HCT116 (cell line): ENCODE results near the gene NFASC. TPM values are rescaled to one million over a fixed set of nuclear protein-coding genes. Genes with fewer than 3 reads are reported as not detected.

Experiments
- ATAC-seq: fragments of 200-7000 bp; cut with Tn5 transposase; 2 replicates; pipeline ENCODE4 v1.9.1; 2020; ENCODE audit warnings: mild to moderate bottlenecking, moderate library complexity
- BruUV-seq: library from RNA; stranded (reverse); fragments of 400-500 nt; replicated peaks from 2 replicates; lab custom pipeline; 2021; lab: Mats Ljungman, UMichigan
- CTCF ChIA-PET: fragments of 300-600 bp; sonication (Branson Sonifier 250); formaldehyde crosslinking; loops from one replicate; lab custom pipeline; 2021; ENCODE audit warnings: antibody characterized with exemption; lab: Charles Lee
- POLR2A ChIA-PET: fragments of 300-600, 350-600 bp; sonication (Branson Sonifier 250); formaldehyde crosslinking; loops from one replicate; lab custom pipeline; 2021; ENCODE audit warnings: antibody characterized with exemption; lab: Charles Lee
- RAD21 ChIA-PET, 2 experiments: fragments of 300-600 bp; sonication (Branson Sonifier 250); formaldehyde crosslinking; loops; one replicate each; lab custom pipeline; 2023; ENCODE audit warnings: low total read pairs in 2 of 2; ENCODE audit not compliant: uncharacterized antibody in 2 of 2, unreplicated experiment in 2 of 2, low non-redundant PET in 1 of 2; lab: Charles Lee
- DNase-seq: peaks from one replicate; pipeline ENCODE4 v3.0.0-alpha.2; 2010; ENCODE audit warnings: low read depth, low spot score
- H2AFZ ChIP-seq: fragments of 200-600 bp; shearing (Covaris generic), sonication (generic); 2 replicates; pipeline ENCODE4 v1.6.1; 2017; ENCODE audit warnings: low read depth, mixed run types, mixed read lengths, antibody characterized with exemption, low read length; ENCODE audit not compliant: poor library complexity, severe bottlenecking
- H3K27ac ChIP-seq: 2 replicates; pipeline ENCODE4 v1.5.1; 2012; ENCODE audit warnings: low read depth, low read length
- H3K27me3 ChIP-seq: fragments of 200-600 bp; sonication (generic); 2 replicates; pipeline ENCODE4 v1.6.1; 2016; ENCODE audit warnings: mixed run types, low read length, mixed read lengths; ENCODE audit not compliant: insufficient read depth
- H3K36me3 ChIP-seq, 2 experiments: fragments of 200-500 bp in 1 of 2; fragments of 200-600 bp in 1 of 2; sonication (Bioruptor generic) in 1 of 2; sonication (generic) in 1 of 2; 2 replicates each; pipeline versions ENCODE4 v1.5.1 to v1.6.1; 2014 to 2016; ENCODE audit warnings: low read length in 2 of 2, inconsistent platforms in 1 of 2, mixed read lengths in 1 of 2, mixed run types in 1 of 2; ENCODE audit not compliant: insufficient read depth in 2 of 2, control insufficient read depth in 1 of 2
- H3K4me1 ChIP-seq, 2 experiments: fragments of 200-600 bp in 1 of 2; sonication (generic) in 1 of 2; 2 replicates each; pipeline versions ENCODE4 v1.5.1 to v1.6.1; 2012 to 2017; ENCODE audit warnings: low read length in 2 of 2, inconsistent platforms in 1 of 2, mild to moderate bottlenecking in 1 of 2, mixed read lengths in 1 of 2, mixed run types in 1 of 2, moderate library complexity in 1 of 2; ENCODE audit not compliant: insufficient read depth in 2 of 2, control insufficient read depth in 1 of 2
- H3K4me2 ChIP-seq: fragments of 200-600 bp; sonication (generic); 2 replicates; pipeline ENCODE4 v1.6.1; 2017; ENCODE audit warnings: mixed run types, low read length, mixed read lengths
- H3K4me3 ChIP-seq, 2 experiments: fragments of 200-600 bp in 1 of 2; sonication (generic) in 1 of 2; replicated peaks in 1 of 2; 2 replicates each; pipeline ENCODE4 v1.5.1; 2011 to 2016; ENCODE audit warnings: low read length in 2 of 2, control low read depth in 1 of 2, low read depth in 1 of 2, mild to moderate bottlenecking in 1 of 2, mixed read lengths in 1 of 2, mixed run types in 1 of 2
- H3K79me2 ChIP-seq: fragments of 200-600 bp; sonication (generic); 2 replicates; pipeline ENCODE4 v1.6.1; 2017; ENCODE audit warnings: mild to moderate bottlenecking, mixed run types, low read length, moderate library complexity, mixed read lengths; ENCODE audit not compliant: insufficient read depth
- H3K9ac ChIP-seq: fragments of 200-600 bp; sonication (generic); 2 replicates; pipeline ENCODE4 v1.6.1; 2016; ENCODE audit warnings: low read length, mixed read lengths
- H3K9me2 ChIP-seq: fragments of 200-600 bp; sonication (generic), shearing (Covaris generic); 2 replicates; pipeline ENCODE4 v1.6.1; 2017; ENCODE audit warnings: mixed run types, mild to moderate bottlenecking, moderate library complexity; ENCODE audit not compliant: insufficient read depth
- H3K9me3 ChIP-seq, 2 experiments: fragments of 200-500 bp in 1 of 2; fragments of 200-600 bp in 1 of 2; sonication (Bioruptor generic) in 1 of 2; sonication (generic) in 1 of 2; 2 replicates each; pipeline ENCODE4 v1.6.1; 2014 to 2017; ENCODE audit warnings: low read length in 2 of 2, mixed read lengths in 2 of 2, inconsistent platforms in 1 of 2, low read depth in 1 of 2, mild to moderate bottlenecking in 1 of 2, mixed run types in 1 of 2, moderate library complexity in 1 of 2; ENCODE audit not compliant: control insufficient read depth in 1 of 2, insufficient read depth in 1 of 2
- H4K20me1 ChIP-seq: fragments of 200-600 bp; sonication (generic), shearing (Covaris generic); 2 replicates; pipeline ENCODE4 v1.6.1; 2017; ENCODE audit warnings: mixed run types, mild to moderate bottlenecking, moderate library complexity; ENCODE audit not compliant: insufficient read depth
- CBX3 ChIP-seq: IDR thresholded peaks from 2 replicates; pipeline ENCODE4 v1.6.1; 2012; ENCODE audit warnings: low read depth
- CEBPB ChIP-seq: IDR thresholded peaks from 2 replicates; pipeline ENCODE4 v1.6.1; 2012; ENCODE audit warnings: low read depth
- EZH2 ChIP-seq: fragments of 200-600 bp; sonication (generic); IDR thresholded peaks from 2 replicates; pipeline ENCODE4 v1.6.1; 2017; ENCODE audit warnings: antibody characterized with exemption, mixed run types
- EZH2phosphoT487 ChIP-seq: fragments of 200-600 bp; IDR thresholded peaks from 2 replicates; pipeline ENCODE4 v1.6.1; 2018; ENCODE audit warnings: antibody characterized with exemption, borderline replicate concordance
- JUND ChIP-seq: IDR thresholded peaks from 2 replicates; pipeline ENCODE4 v1.6.1; 2012
- POLR2A ChIP-seq: IDR thresholded peaks from 2 replicates; pipeline ENCODE4 v1.7.0; 2011; ENCODE audit warnings: borderline replicate concordance; ENCODE audit not compliant: insufficient read depth, insufficient read length; ENCODE audit errors: extremely low read depth
- POLR2AphosphoS5 ChIP-seq: IDR thresholded peaks from 2 replicates; pipeline ENCODE4 v1.6.1; 2011; ENCODE audit warnings: mild to moderate bottlenecking, low read depth, low read length, moderate library complexity
- RAD21 ChIP-seq: IDR thresholded peaks from 2 replicates; pipeline ENCODE4 v1.6.1; 2012; ENCODE audit warnings: low read depth, mild to moderate bottlenecking
- SIN3A ChIP-seq: IDR thresholded peaks from 2 replicates; pipeline ENCODE4 v1.6.1; 2012; ENCODE audit warnings: low read depth
- SP1 ChIP-seq: IDR thresholded peaks from 2 replicates; pipeline ENCODE4 v1.6.1; 2012; ENCODE audit warnings: low read depth
- YY1 ChIP-seq: IDR thresholded peaks from 2 replicates; pipeline ENCODE4 v1.6.1; 2011; ENCODE audit warnings: low read length, low read depth, moderate library complexity, mild to moderate bottlenecking; ENCODE audit not compliant: insufficient replicate concordance; ENCODE audit errors: extremely low read depth
- ZNF274 ChIP-seq: fragments of 200-500 bp; sonication (Bioruptor generic); IDR thresholded peaks from 2 replicates; pipeline ENCODE4 v1.6.1; 2014; ENCODE audit warnings: mild to moderate bottlenecking, low read depth, low read length, inconsistent platforms
- intact Hi-C: fragments of 100-400 bp; cut with micrococcal nuclease; formaldehyde crosslinking; loops from 2 replicates; pipeline ENCODE4 v1.10.0; 2022
- total RNA-seq: library from RNA; stranded (reverse); gene quantifications from one replicate; pipeline ENCODE4 v1.2.1, GENCODE V29; 2021; ENCODE audit not compliant: unreplicated experiment
- TF ChIP-seq, protein P1 (sequence below): IDR thresholded peaks from 2 replicates; pipeline ENCODE4 v1.6.1; 2012; ENCODE audit warnings: low read depth

Gene NFASC
- total RNA-seq, 1 experiment from 2014 or later = 0.57 TPM

DNA sequence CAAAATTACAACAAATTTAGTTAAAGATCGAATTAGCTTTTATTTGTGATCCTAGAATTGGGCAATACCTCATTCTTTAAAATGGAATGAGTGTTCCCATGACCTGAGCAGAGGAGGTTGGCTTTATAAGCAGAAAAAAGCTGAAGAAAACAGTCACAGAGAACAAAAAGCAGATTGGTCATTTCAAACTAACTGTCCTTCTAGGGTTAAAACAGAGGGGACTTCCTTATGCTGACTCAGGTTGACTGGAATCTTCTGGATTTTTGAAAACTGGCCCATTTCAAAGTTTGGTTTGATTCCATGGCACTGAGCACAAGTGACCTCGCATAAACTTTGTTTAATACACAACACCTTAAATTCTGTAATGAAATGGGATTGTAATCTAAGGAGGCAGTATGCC, 17.6 kb downstream of the NFASC start:
- Histone ChIP-seq H3K27me3 (peaks cover 9% of the 10 kb centered on the region; the same call in 1 of the 2 replicates), H3K9me3 (no peaks in the 10 kb centered on the region), H4K20me1 (no peaks in the 10 kb centered on the region), H3K9me2 (no peaks in the 10 kb centered on the region), H3K4me3 (no peak overlapping the region), H3K4me2 (no peak overlapping the region), H3K9ac (no peak overlapping the region), H3K36me3 (no peaks in the 10 kb centered on the region), H3K27ac (no peak overlapping the region), H3K79me2 (no peaks in the 10 kb centered on the region), H2AFZ (no peak overlapping the region), H3K4me1 (no peaks in the 10 kb centered on the region)
- ChIA-PET POLR2A (no interaction called here), CTCF (no interaction called here), RAD21 (no interaction called here)
- DNase-seq (no peak), ATAC-seq (no peak)
- intact Hi-C loops = no loop called here
- TF ChIP-seq CEBPB = no peak
- no TSS peak for BruUV-seq

DNA sequence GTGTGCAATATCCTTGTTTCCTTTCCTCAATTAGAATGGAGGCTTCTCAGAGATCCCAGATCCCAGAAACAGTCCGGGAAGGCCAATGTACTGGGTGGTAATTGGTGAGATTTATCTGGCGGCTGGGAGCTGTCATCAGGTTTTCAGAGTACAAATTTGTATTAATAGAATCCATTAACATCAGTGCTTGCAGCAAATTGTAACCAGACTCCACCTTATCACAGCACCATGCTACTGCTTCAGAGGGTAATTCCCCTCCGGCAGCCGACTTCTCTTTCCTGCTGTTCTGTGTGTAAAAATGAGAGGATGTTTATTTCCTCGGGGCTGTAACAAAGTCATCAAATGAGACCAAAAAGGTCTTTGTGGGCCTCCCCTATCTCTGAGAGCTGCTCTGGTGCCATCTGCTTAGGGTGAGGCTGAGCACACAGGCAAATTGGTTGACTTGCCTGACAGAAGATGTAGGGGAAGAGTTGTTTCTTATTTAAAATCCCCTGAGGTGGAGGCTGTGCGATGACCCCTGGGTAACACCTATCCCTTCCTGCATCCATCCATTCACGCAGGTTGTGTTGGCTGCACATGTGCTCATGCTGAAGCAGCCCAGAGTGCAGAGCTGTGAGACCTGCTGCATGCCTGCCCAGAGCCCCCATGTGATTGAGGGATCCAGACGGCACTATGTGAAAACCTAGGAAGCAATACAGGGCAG, 19.2 kb downstream of the NFASC start:
- Histone ChIP-seq H3K4me2 (no peak overlapping the region), H3K27ac (no peak overlapping the region), H3K4me3 (no peak overlapping the region), H2AFZ (no peak overlapping the region), H3K9ac (no peak overlapping the region), H3K27me3 (peaks cover 17% of the 10 kb centered on the region; the same call in 1 of the 2 replicates), H3K9me2 (no peaks in the 10 kb centered on the region), H4K20me1 (no peaks in the 10 kb centered on the region), H3K9me3 (no peaks in the 10 kb centered on the region), H3K79me2 (no peaks in the 10 kb centered on the region), H3K36me3 (no peaks in the 10 kb centered on the region), H3K4me1 (no peaks in the 10 kb centered on the region)
- no TSS peak for BruUV-seq
- intact Hi-C loops = no loop called here
- no peak for ATAC-seq
- ChIA-PET CTCF (no interaction called here), RAD21 (no interaction called here), POLR2A (no interaction called here)
- TF ChIP-seq JUND = no peak
- TF ChIP-seq ZNF274 = no peak
- no peak for TF ChIP-seq CBX3
- no peak for TF ChIP-seq EZH2
- TF ChIP-seq, protein P1, sequence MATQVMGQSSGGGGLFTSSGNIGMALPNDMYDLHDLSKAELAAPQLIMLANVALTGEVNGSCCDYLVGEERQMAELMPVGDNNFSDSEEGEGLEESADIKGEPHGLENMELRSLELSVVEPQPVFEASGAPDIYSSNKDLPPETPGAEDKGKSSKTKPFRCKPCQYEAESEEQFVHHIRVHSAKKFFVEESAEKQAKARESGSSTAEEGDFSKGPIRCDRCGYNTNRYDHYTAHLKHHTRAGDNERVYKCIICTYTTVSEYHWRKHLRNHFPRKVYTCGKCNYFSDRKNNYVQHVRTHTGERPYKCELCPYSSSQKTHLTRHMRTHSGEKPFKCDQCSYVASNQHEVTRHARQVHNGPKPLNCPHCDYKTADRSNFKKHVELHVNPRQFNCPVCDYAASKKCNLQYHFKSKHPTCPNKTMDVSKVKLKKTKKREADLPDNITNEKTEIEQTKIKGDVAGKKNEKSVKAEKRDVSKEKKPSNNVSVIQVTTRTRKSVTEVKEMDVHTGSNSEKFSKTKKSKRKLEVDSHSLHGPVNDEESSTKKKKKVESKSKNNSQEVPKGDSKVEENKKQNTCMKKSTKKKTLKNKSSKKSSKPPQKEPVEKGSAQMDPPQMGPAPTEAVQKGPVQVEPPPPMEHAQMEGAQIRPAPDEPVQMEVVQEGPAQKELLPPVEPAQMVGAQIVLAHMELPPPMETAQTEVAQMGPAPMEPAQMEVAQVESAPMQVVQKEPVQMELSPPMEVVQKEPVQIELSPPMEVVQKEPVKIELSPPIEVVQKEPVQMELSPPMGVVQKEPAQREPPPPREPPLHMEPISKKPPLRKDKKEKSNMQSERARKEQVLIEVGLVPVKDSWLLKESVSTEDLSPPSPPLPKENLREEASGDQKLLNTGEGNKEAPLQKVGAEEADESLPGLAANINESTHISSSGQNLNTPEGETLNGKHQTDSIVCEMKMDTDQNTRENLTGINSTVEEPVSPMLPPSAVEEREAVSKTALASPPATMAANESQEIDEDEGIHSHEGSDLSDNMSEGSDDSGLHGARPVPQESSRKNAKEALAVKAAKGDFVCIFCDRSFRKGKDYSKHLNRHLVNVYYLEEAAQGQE = no peak
- no peak for TF ChIP-seq SP1
- TF ChIP-seq YY1 = no peak
- TF ChIP-seq RAD21 = no peak
- no peak for TF ChIP-seq POLR2A
- no peak for TF ChIP-seq EZH2phosphoT487
- TF ChIP-seq POLR2AphosphoS5 = no peak
- TF ChIP-seq SIN3A = no peak
- DNase-seq = no peak
